GM18870 (cell line): ENCODE results near the gene TEX54.

ENCODE experiments used
- ATAC-seq: cut with Tn5 transposase; IDR thresholded peaks from one replicate; pipeline ENCODE4 v1.9.1; 2021; ENCODE audit warnings: moderate library complexity; ENCODE audit not compliant: unreplicated experiment

Gene TEX54

GRCh38 chr11:62789576-62789975, 43.1 kb downstream of the TEX54 start:
- no peak for ATAC-seq

- ATAC-seq = no peak
Observed at GRCh38 chr11:62788991-62789390, 43.6 kb downstream of the TEX54 start.

- ATAC-seq = peak; percentile 51
Observed at GRCh38 chr11:62787005-62787759, 45.5 kb downstream of the TEX54 start, which contains the start of gene TMEM179B. TSS of gene TMEM179B (plus strand) at chr11:62787402. CDS start at chr11:62787432, 30 bp downstream.

- ATAC-seq = peak; percentile 37
Observed at GRCh38 chr11:62786318-62787004, 46.2 kb downstream of the TEX54 start.

- no peak for ATAC-seq
Observed at GRCh38 chr11:62782753-62783152, 49.9 kb downstream of the TEX54 start.
